SW 1271 (cell line): ENCODE measurements around the gene TRMT44.
"Not testable (repeated sequence)": the region's sequence is repeated elsewhere in the genome, so short reads cannot be mapped to it uniquely, and the experiment has no call there.

Source experiments
- DNase-seq, 2 experiments: peaks; one replicate each; lab custom pipeline; 2025; lab: John Stamatoyannopoulos, UW

The TRMT44 gene

GRCh38 chr4:8407316-8407715 lies 33.3 kb upstream of the TRMT44 start:
- no peak for DNase-seq

- no peak for DNase-seq
These were observed 32.8 kb upstream of the TRMT44 start for GRCh38 chr4:8407756-8408155.

GRCh38 chr4:8409264-8410065 lies 31.1 kb upstream of the TRMT44 start:
- peak in 1 of 2 experiments; percentile 19 for DNase-seq

DNA sequence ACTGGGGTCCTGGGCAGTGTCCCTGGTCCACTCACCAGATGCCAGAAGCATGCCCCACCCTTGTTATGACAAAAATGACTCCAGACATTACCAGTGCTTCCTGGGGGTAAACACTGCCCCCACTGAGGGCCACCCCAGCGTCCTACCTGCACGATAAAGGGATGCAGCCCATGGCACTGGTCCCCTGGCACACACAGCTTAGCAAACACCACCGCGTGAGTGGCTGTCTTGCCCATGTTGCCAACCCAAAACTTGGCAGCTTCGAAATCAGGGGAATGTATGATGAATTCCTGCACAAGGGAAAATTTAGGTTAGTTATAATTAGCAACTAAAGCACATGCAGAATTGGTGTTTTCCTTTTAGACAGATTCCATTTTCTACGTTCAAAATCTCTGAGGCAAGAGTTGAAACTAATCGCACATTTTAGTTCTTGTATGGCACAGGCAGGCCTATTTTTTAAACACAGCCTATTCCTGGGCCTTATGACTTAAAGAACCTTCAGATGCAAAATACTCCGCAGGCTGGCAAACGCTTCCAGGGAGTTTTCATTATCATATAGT lies 30.4 kb upstream of the TRMT44 start:
- no peak for DNase-seq

DNA sequence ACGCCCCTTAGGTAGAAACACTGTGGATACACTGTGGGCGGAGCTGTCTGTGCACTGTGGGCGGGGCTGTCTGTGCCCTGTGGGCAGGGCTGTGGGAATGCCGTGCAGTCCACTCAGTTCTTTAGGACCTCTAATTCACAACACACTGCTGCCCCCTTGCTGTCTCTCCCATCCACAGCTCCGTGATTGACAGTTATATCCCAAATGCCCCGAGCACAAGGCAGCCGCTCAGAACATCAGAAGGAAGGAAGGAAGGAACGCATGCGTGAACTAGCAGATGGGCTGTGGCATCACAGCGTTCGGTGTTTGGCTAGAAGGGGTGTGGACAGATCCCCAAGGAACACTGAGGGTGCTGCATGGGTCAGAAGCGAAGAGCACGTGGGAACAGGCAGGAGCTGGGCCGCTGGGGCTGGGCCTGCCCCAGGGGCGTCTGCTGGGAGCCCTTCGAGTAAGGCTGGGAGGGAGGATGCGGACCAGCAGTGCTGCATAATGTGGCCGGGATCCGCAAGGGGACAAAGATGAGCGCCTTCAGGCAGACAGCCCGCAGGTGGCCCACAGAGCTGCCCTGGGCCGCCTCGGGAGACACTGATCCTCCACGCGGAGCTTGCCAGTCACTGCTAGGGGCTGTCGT lies 29.8 kb upstream of the TRMT44 start:
- peak; percentile 52 to 67 for DNase-seq

DNA sequence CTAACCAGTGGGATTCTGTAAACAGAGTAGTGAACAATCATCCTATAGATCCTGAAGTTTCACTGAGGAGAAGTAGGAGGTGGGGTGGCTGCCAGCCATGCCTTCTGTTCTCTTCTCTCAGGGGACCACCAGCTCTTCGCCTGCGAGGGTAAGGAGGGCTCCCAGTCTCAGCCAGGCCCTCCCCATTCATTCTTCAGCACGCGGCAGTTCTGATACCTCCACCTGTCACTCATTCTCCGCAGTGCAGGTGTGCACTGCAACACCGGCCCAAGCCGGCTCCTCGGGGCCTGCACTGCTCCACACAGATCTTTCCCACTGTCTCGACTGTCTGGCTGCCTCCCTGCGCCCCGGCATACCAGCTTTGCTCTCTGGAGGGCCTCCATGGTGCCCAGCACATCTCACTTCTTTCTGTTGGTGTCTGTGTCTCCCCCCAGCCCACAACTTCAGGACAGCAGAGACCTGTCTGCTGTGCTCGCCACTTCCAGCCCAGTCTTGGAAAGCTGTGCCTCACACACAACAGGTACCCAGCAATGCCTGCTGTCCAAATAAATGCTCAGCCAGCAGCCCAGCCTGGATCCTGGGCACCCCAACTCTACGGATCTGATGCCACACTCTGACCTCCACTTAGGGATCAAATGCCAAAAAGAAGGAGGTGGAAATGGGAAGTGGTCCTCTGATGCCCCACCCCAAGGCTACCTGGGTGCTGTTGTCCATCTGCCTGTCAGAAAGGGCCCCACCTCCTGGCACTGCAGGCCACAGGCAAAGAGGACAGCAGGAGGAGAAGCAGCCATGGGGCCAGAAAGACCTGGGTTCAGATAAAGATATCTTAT lies 29.0 kb upstream of the TRMT44 start:
- no peak for DNase-seq

DNA sequence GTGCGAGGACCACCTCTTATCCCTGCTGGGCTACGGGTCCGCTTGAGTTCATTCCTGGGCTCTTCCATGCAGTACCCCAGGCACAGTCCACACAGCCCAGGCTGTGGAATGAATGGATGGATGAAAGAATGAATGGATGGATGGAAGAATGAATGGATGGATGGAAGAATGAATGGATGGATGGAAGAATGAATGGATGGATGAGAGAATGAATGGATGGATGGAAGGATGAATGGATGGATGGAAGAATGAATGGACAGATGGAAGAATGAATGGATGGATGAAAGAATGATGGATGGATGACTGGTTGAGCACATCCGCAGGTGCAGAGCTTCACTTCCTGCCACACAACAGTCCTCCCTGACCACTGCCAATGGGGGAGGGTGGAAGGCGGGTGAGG lies 28.3 kb upstream of the TRMT44 start:
- DNase-seq: no peak

DNA sequence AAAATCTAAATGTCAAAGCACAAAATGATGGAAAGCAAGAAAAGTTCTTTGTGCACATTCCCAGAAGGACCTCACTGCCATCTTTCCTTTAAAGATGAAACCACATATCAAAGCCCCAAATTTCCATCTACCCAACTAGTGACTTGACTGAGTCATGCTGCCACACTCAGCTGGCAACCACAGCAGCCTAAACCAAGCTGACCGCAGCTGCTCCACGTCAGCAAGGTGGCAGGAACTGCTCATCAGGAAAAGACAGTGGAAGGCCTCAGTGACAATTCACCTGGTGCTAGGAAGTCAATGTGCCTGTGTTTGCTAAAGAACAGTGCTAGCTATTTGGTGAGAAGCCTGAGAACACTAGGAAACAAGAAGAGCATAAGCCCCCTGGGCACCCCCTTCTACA lies 26.2 kb upstream of the TRMT44 start:
- DNase-seq: no peak

DNA sequence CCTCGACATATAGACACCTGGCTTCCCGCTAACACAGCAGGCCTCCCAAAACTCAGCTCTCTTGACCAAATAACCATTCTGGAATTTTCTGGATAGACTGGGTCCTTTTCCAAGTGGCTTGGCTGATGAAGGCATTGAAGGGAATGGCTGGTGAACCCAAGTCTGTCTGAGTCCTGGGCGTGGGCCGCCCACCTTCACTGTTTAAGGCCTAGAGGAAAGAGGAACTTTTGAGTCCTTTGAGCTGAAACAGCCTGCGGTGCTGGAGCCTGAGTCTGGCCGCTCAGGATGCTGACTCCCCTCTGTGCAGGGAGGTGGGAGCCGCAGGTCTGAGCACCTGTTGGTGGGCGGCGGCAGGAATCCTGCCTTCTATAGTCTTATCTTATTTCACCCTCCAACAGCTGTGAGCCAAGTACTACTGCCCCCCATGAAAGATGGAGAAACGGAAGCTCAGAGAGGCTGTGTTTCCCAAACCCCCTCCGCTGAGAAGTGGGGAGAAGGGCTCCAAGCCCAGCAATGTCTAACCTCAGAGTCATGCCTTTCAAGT lies 23.4 kb upstream of the TRMT44 start:
- no peak for DNase-seq

DNA sequence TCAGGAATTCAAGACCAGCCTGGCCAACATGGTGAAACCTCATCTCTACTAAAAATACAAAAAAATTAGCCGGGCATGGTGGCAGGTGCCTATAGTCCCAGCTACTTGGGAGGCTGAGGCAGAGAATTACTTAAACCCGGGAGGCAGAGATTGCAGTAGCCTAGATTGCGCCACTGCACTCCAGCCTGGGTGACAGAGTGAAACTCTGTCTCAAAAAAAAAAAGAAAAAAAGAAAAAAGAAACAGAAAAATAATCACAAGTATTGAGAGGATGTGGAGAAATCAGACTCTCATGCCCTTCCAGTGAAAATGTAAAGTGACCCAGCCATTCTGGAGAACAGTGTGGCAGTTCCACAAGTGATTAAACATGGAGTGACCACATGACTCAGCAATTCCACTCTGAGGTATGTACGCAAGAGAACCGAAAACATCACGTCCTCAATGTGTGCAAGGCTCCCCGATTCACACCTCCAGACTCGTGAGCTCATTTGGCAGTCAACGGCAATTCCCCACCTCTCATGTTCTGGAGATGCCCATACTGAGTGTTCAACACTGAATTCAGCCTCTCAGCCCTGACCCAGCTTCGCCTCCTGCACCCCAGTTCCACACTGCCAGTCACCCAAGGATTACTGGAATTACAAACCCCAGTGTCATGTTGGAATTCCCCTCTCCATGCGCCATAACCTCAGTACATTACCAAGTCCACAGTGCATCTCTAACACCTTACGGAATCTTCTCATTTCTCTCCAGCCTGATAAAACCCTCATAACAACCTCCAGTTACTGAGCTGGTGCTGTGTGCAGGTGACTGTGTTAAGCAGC lies 21.1 kb upstream of the TRMT44 start:
- DNase-seq: no peak

- not testable (repeated sequence) for DNase-seq
These were observed 20.4 kb upstream of the TRMT44 start for GRCh38 chr4:8420151-8420550.

- no peak for DNase-seq
These were observed 18.2 kb upstream of the TRMT44 start for GRCh38 chr4:8422327-8422726.

DNA sequence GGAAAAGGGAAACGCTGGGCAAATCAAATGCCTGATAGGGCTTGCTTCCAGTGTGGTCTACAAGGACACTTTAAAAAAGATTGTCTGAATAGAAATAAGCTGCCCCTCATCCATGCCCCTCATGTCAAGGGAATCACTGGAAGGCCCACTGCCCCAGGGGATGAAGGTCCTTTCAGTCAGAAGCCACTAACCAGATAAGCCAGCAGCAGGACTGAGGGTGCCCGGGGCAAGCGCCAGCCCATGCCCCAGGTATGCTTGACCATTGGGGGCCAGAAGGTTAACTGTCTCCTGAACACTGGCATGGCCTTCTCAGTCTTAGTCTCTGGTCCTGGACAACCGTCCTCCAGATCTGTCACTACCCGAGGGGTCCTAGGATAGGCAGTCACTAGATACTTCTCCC lies 17.8 kb upstream of the TRMT44 start:
- no peak for DNase-seq

GRCh38 chr4:8427262-8427661 lies 13.3 kb upstream of the TRMT44 start:
- no peak for DNase-seq

- DNase-seq: no peak
These were observed 12.8 kb upstream of the TRMT44 start for GRCh38 chr4:8427761-8428287.

GRCh38 chr4:8428288-8429097 lies 12.1 kb upstream of the TRMT44 start:
- peak; percentile 34 to 79 for DNase-seq

GRCh38 chr4:8431553-8431952 lies 9.0 kb upstream of the TRMT44 start:
- no peak for DNase-seq

DNA sequence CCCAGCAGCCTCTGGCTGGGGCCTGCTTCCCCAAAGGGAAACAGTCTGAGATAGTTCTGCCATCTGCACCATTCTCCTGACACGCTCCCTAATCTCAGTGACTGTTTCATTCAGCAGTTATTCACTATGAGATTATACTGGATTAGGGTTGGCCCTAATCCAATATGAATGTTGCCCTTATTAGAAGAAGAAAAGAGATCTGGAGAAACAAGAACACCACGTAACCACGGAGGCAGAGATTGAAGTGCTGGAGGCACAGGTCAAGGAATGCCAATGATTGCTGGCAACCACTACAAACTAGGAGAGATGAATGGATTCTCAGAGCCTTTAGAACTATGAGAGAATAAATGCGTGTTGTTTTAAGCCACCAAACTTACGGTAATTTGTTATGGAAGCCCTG lies 7.4 kb upstream of the TRMT44 start:
- DNase-seq: no peak

DNA sequence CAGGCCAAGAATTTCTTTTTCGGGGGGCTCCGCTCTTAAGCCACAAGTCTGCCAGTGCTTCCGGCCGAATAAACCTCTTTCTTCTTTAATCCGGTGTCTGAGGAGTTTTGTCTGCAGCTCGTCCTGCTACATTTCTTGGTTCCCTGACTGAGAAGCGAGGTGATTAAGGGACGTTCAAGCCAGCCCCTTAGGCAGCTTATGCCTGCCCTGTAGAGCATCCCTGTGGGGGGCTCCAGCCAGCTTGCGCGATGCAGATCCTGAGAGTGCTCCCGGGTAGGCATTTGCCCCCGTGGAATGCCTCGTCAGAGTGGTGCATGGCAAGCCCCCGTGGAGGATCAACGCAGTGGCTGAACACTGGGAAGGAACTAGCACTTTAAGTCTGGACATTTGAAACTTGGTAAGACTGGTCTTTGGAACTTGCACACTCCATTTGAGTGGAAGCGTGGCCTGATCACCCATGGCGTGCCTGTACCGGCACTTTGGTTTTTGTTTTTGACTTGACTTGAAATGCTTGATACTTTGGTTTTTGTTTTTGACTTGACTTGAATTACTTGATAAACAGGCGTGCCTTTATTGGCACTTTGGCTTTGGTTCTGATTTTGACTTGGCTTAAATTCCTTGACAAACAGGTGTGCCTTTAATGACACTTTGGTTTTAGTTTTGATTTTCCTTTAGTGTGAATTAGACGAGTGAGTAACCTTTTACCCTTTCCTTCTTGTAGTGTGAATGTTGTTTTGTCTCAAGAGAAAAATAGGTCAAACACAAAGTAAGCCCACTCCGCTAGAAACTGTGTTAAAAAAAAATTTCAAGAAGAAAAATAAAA lies 6.1 kb upstream of the TRMT44 start:
- no peak for DNase-seq
